Activated CD8-positive, alpha-beta memory T cell treated with anti-CD3 and anti-CD28 coated beads, Interleukin-2, amount 10 ng/mL, durations not matched to agents 7 days and 5 days (primary cell): Measurements from ENCODE around the gene ZDHHC19. TPM values are rescaled to one million over a fixed set of nuclear protein-coding genes. Genes with fewer than 3 reads are reported as not detected.
"Not testable (repeated sequence)": the region's sequence is repeated elsewhere in the genome, so short reads cannot be mapped to it uniquely, and the experiment has no call there.

Source experiments
- ATAC-seq: fragments of 150-1000 bp; cut with Tn5 transposase; one replicate; pipeline ENCODE4 v1.10.0; 2021; ENCODE audit warnings: moderate library complexity
- CTCF ChIA-PET: fragments of 350-600 bp; sonication (Branson Sonifier 250); formaldehyde crosslinking; loops from one replicate; lab custom pipeline; 2021; ENCODE audit warnings: antibody characterized with exemption; lab: Charles Lee
- DNase-seq: peaks from one replicate; pipeline ENCODE4 v3.0.0-alpha.2; 2020
- H3K27ac Mint-ChIP-seq: one replicate; pipeline ENCODE4 v1.8.0; 2021; ENCODE audit warnings: mild to moderate bottlenecking, mixed read lengths
- H3K27me3 Mint-ChIP-seq: one replicate; pipeline ENCODE4 v1.8.0; 2021; ENCODE audit warnings: mixed read lengths
- H3K36me3 Mint-ChIP-seq: one replicate; pipeline ENCODE4 v1.8.0; 2021; ENCODE audit warnings: mild to moderate bottlenecking, mixed read lengths
- H3K4me1 Mint-ChIP-seq: one replicate; pipeline ENCODE4 v1.8.0; 2021; ENCODE audit warnings: mixed read lengths
- H3K4me3 Mint-ChIP-seq: one replicate; pipeline ENCODE4 v1.8.0; 2021; ENCODE audit warnings: mild to moderate bottlenecking, moderate library complexity, mixed read lengths
- H3K9me3 Mint-ChIP-seq: one replicate; pipeline ENCODE4 v1.8.0; 2022; ENCODE audit warnings: low read depth, mixed read lengths
- total RNA-seq, 2 experiments: library from RNA; stranded (reverse); gene quantifications; one replicate each; pipeline ENCODE4 v1.2.3, GENCODE V29; 2021

ZDHHC19 gene
- not detected for total RNA-seq

- no peak within 1 kb of the TSS for H3K27ac Mint-ChIP-seq
- peaks cover 10% of the 10 kb centered on the region for H3K27me3 Mint-ChIP-seq
- no peaks in the 10 kb centered on the region for H3K9me3 Mint-ChIP-seq
- peaks cover 9% of the 10 kb centered on the region for H3K4me1 Mint-ChIP-seq
- CTCF ChIA-PET = no interaction called here
- DNase-seq (no peak), ATAC-seq (no peak)
- H3K36me3 Mint-ChIP-seq = no peaks in the 10 kb centered on the region
- H3K4me3 Mint-ChIP-seq = no peak within 1 kb of the TSS
These were observed at the start of gene ZDHHC19 for GRCh38 chr3:196210673-196211556. TSS of gene ZDHHC19 (minus strand) at chr3:196211400. CDS start at chr3:196211315, 85 bp downstream.

- H3K4me3 Mint-ChIP-seq = no peak overlapping the region
- DNase-seq = no peak
- H3K27me3 Mint-ChIP-seq = no peaks in the 10 kb centered on the region
- CTCF ChIA-PET = interaction anchor here (1.5 kb wide), 1 partner anchor 268 kb away, joined by 4 read pairs; no protein-coding TSS in a partner anchor
- H3K36me3 Mint-ChIP-seq = peaks cover 34% of the 10 kb centered on the region
- ATAC-seq = no peak
- H3K9me3 Mint-ChIP-seq = no peaks in the 10 kb centered on the region
- H3K27ac Mint-ChIP-seq = no peak overlapping the region
- peaks cover 3% of the 10 kb centered on the region for H3K4me1 Mint-ChIP-seq
These were observed 49.6 kb upstream of the ZDHHC19 start for GRCh38 chr3:196260784-196261183.

- CTCF ChIA-PET = interaction anchor here (1.0 to 1.9 kb wide), 4 partner anchors 10 to 267 kb away, joined by 3 to 5 read pairs (median 4); no protein-coding TSS in a partner anchor
- H3K4me1 Mint-ChIP-seq = peaks cover 6% of the 10 kb centered on the region
- H3K36me3 Mint-ChIP-seq = peaks cover 28% of the 10 kb centered on the region
- DNase-seq = no peak
- no peaks in the 10 kb centered on the region for H3K27me3 Mint-ChIP-seq
- no peak for ATAC-seq
- no peak overlapping the region for H3K27ac Mint-ChIP-seq
- H3K4me3 Mint-ChIP-seq = no peak overlapping the region
- H3K9me3 Mint-ChIP-seq = no peaks in the 10 kb centered on the region
These were observed 44.6 kb upstream of the ZDHHC19 start for GRCh38 chr3:196255776-196256175.

GRCh38 chr3:196254376-196255283 lies 43.4 kb upstream of the ZDHHC19 start:
- peaks cover 27% of the 10 kb centered on the region for H3K36me3 Mint-ChIP-seq
- CTCF ChIA-PET = interaction anchor here (0.6 to 1.9 kb wide), 13 partner anchors 7 to 268 kb away, joined by 3 to 13 read pairs (median 5); no protein-coding TSS in a partner anchor
- H3K9me3 Mint-ChIP-seq = no peaks in the 10 kb centered on the region
- H3K4me1 Mint-ChIP-seq = peaks cover 6% of the 10 kb centered on the region
- H3K4me3 Mint-ChIP-seq = no peak overlapping the region
- peak overlapping the region; percentile 7 for H3K27ac Mint-ChIP-seq
- DNase-seq = no peak
- H3K27me3 Mint-ChIP-seq = no peaks in the 10 kb centered on the region
- no peak for ATAC-seq

GRCh38 chr3:196251918-196252317 lies 40.7 kb upstream of the ZDHHC19 start:
- Mint-ChIP-seq H3K9me3 (no peaks in the 10 kb centered on the region), H3K4me3 (no peak overlapping the region), H3K36me3 (peaks cover 35% of the 10 kb centered on the region), H3K27me3 (no peaks in the 10 kb centered on the region), H3K27ac (no peak overlapping the region), H3K4me1 (peaks cover 10% of the 10 kb centered on the region)
- ATAC-seq (no peak), DNase-seq (no peak)
- CTCF ChIA-PET = interaction anchor here (0.7 to 1.5 kb wide), 4 partner anchors 17 to 261 kb away, joined by 3 to 6 read pairs (median 4); no protein-coding TSS in a partner anchor

- DNase-seq (no peak), ATAC-seq (no peak)
These were observed 35.6 kb upstream of the ZDHHC19 start for GRCh38 chr3:196246612-196247308.

GRCh38 chr3:196244166-196244565 lies 33.0 kb upstream of the ZDHHC19 start:
- H3K4me3 Mint-ChIP-seq, CTCF ChIA-PET, H3K27ac Mint-ChIP-seq, H3K9me3 Mint-ChIP-seq, DNase-seq, ATAC-seq, H3K27me3 Mint-ChIP-seq: not testable (repeated sequence)
- Mint-ChIP-seq H3K4me1 (peaks cover 10% of the 10 kb centered on the region), H3K36me3 (peaks cover 43% of the 10 kb centered on the region)

More at GRCh38 chr3:196246612-196247308, 35.6 kb upstream of the ZDHHC19 start:
- Mint-ChIP-seq H3K4me3 (no peak overlapping the region), H3K36me3 (peaks cover 37% of the 10 kb centered on the region), H3K27me3 (no peaks in the 10 kb centered on the region), H3K4me1 (peaks cover 10% of the 10 kb centered on the region), H3K27ac (no peak overlapping the region), H3K9me3 (no peaks in the 10 kb centered on the region)
- CTCF ChIA-PET = interaction anchor here (1.6 kb wide), 1 partner anchor 276 kb away, joined by 5 read pairs; no protein-coding TSS in a partner anchor

GRCh38 chr3:196241704-196242103 lies 30.5 kb upstream of the ZDHHC19 start:
- Mint-ChIP-seq H3K4me1 (peaks cover 16% of the 10 kb centered on the region), H3K4me3 (no peak overlapping the region), H3K36me3 (peaks cover 33% of the 10 kb centered on the region), H3K27me3 (no peaks in the 10 kb centered on the region), H3K9me3 (no peaks in the 10 kb centered on the region), H3K27ac (no peak overlapping the region)
- CTCF ChIA-PET = interaction anchor here (1.5 kb wide), 1 partner anchor 281 kb away, joined by 3 read pairs; no protein-coding TSS in a partner anchor
- ATAC-seq (no peak), DNase-seq (no peak)

- CTCF ChIA-PET = interaction anchor here (0.8 kb wide), 1 partner anchor 41 kb away, joined by 3 read pairs; no protein-coding TSS in a partner anchor
- Mint-ChIP-seq H3K4me1 (peaks cover 19% of the 10 kb centered on the region), H3K27ac (no peak overlapping the region)
These were observed 29.2 kb upstream of the ZDHHC19 start for GRCh38 chr3:196240424-196240823.

GRCh38 chr3:196238612-196239560 lies 27.7 kb upstream of the ZDHHC19 start:
- no peaks in the 10 kb centered on the region for H3K27me3 Mint-ChIP-seq
- H3K4me3 Mint-ChIP-seq = no peak overlapping the region
- CTCF ChIA-PET = no interaction called here
- DNase-seq = no peak
- H3K9me3 Mint-ChIP-seq = no peaks in the 10 kb centered on the region
- peaks cover 19% of the 10 kb centered on the region for H3K4me1 Mint-ChIP-seq
- peaks cover 21% of the 10 kb centered on the region for H3K36me3 Mint-ChIP-seq
- no peak overlapping the region for H3K27ac Mint-ChIP-seq
- ATAC-seq = no peak

More at GRCh38 chr3:196240424-196240823, 29.2 kb upstream of the ZDHHC19 start:
- DNase-seq (no peak), ATAC-seq (no peak)
- H3K27me3 Mint-ChIP-seq = no peaks in the 10 kb centered on the region
- H3K9me3 Mint-ChIP-seq = no peaks in the 10 kb centered on the region
- H3K36me3 Mint-ChIP-seq = peaks cover 28% of the 10 kb centered on the region
- H3K4me3 Mint-ChIP-seq = no peak overlapping the region

GRCh38 chr3:196237203-196237602 lies 26.0 kb upstream of the ZDHHC19 start:
- Mint-ChIP-seq H3K27me3 (no peaks in the 10 kb centered on the region), H3K9me3 (no peaks in the 10 kb centered on the region), H3K4me1 (peaks cover 23% of the 10 kb centered on the region), H3K27ac (peak overlapping the region; percentile 16), H3K4me3 (no peak overlapping the region), H3K36me3 (peaks cover 22% of the 10 kb centered on the region)
- peak; percentile 60 for DNase-seq
- peak; percentile 39 for ATAC-seq
- CTCF ChIA-PET = interaction anchor here (1.3 kb wide), 1 partner anchor 16 kb away, joined by 4 read pairs; no protein-coding TSS in a partner anchor
